CD4-positive, alpha-beta T cell (primary cell): ENCODE measurements around the gene CPXM1. TPM values are rescaled to one million over a fixed set of nuclear protein-coding genes. Genes with fewer than 3 reads are reported as not detected.

Experiments
- ATAC-seq: fragments of 200-7000 bp; cut with Tn5 transposase; one replicate; pipeline ENCODE4 v1.10.0; 2022; ENCODE audit warnings: mild to moderate bottlenecking; ENCODE audit not compliant: poor library complexity
- CTCF ChIA-PET: fragments of 350-600 bp; sonication (Branson Sonifier 250); formaldehyde crosslinking; loops from one replicate; lab custom pipeline; 2021; ENCODE audit warnings: antibody characterized with exemption, inconsistent platforms; lab: Charles Lee
- POLR2A ChIA-PET: fragments of 350-600 bp; sonication (Branson Sonifier 250); formaldehyde crosslinking; loops from one replicate; lab custom pipeline; 2021; ENCODE audit warnings: antibody characterized with exemption, inconsistent platforms; lab: Charles Lee
- DNase-seq, 14 experiments: peaks; one replicate each; pipeline ENCODE4 v3.0.0-alpha.2; 2013 to 2020; ENCODE audit warnings: mixed read lengths in 2 of 14
- H3K27ac ChIP-seq, 2 donors: one replicate each; pipeline versions ENCODE4 v1.5.1 to v1.7.0; 2013; ENCODE audit warnings: low read length in 2 of 2, low read depth in 1 of 2, mild to moderate bottlenecking in 1 of 2
- H3K27me3 ChIP-seq, 2 experiments: 1 replicate in 1 of 2; 2 replicates in 1 of 2; pipeline versions ENCODE4 v1.6.1 to v1.7.0; 2013; ENCODE audit warnings: low read length in 2 of 2, control low read depth in 1 of 2, mild to moderate bottlenecking in 1 of 2, moderate library complexity in 1 of 2; ENCODE audit not compliant: insufficient read depth in 2 of 2, control insufficient read depth in 1 of 2
- H3K36me3 ChIP-seq: one replicate; pipeline ENCODE4 v1.6.1; 2013; ENCODE audit warnings: low read length, control low read depth; ENCODE audit not compliant: insufficient read depth
- H3K4me1 ChIP-seq: one replicate; pipeline ENCODE4 v1.6.1; 2013; ENCODE audit warnings: low read length, control low read depth; ENCODE audit not compliant: insufficient read depth
- H3K4me3 ChIP-seq: one replicate; pipeline ENCODE4 v1.5.1; 2013; ENCODE audit warnings: mild to moderate bottlenecking, low read length, moderate library complexity
- H3K9me3 ChIP-seq, 2 experiments: 1 replicate in 1 of 2; 2 replicates in 1 of 2; pipeline versions ENCODE4 v1.6.1 to v1.7.0; 2013; ENCODE audit warnings: low read length in 2 of 2, mild to moderate bottlenecking in 2 of 2, control low read depth in 1 of 2, moderate library complexity in 1 of 2; ENCODE audit not compliant: control insufficient read depth in 1 of 2, insufficient read depth in 1 of 2
- H3K27ac Mint-ChIP-seq: one replicate; pipeline ENCODE4 v1.8.0; 2020; ENCODE audit warnings: mixed read lengths
- H3K27me3 Mint-ChIP-seq: one replicate; pipeline ENCODE4 v1.8.0; 2021; ENCODE audit warnings: mixed read lengths
- H3K36me3 Mint-ChIP-seq: one replicate; pipeline ENCODE4 v1.8.0; 2021; ENCODE audit warnings: low read depth, mixed read lengths
- H3K4me1 Mint-ChIP-seq: one replicate; pipeline ENCODE4 v1.8.0; 2021; ENCODE audit warnings: low read depth, mixed read lengths
- H3K4me3 Mint-ChIP-seq: one replicate; pipeline ENCODE4 v1.8.0; 2020; ENCODE audit warnings: mild to moderate bottlenecking, mixed read lengths
- H3K9me3 Mint-ChIP-seq: one replicate; pipeline ENCODE4 v1.8.0; 2020; ENCODE audit warnings: mixed read lengths
- CTCF ChIP-seq: fragments of 200-600 bp; IDR thresholded peaks from one replicate; pipeline ENCODE4 v1.8.0; 2022; ENCODE audit warnings: antibody characterized with exemption, mild to moderate bottlenecking
- intact Hi-C, 2 experiments: fragments of 100-400 bp; cut with DNase I in 1 of 2; cut with micrococcal nuclease in 1 of 2; formaldehyde crosslinking; loops; one replicate each; pipeline versions ENCODE4 v1.15.1 to v1.9.0; 2023 to 2025; cut with DNase I, micrococcal nuclease
- total RNA-seq, 174 experiments: library from RNA in 2 of 174; stranded (reverse) in 2 of 174; gene quantifications; one replicate each; pipeline ENCODE4 v1.2.3 and lab custom pipeline; 2021 to 2026

The CPXM1 gene
- total RNA-seq, 2 experiments from 2014 or later: not detected

GRCh38 chr20:2759603-2760296 lies 40.7 kb downstream of the CPXM1 start:
- no peak for TF ChIP-seq CTCF
- H3K4me1 ChIP-seq: peaks cover 5% of the 10 kb centered on the region
- Mint-ChIP-seq H3K4me1 (no peaks in the 10 kb centered on the region), H3K36me3 (no peaks in the 10 kb centered on the region), H3K4me3 (no peak overlapping the region), H3K9me3 (no peaks in the 10 kb centered on the region), H3K27me3 (peaks cover 28% of the 10 kb centered on the region), H3K27ac (no peak overlapping the region)
- H3K36me3 ChIP-seq: no peaks in the 10 kb centered on the region
- no peak overlapping the region for H3K4me3 ChIP-seq
- H3K27me3 ChIP-seq: peaks cover 7 to 16% of the 10 kb centered on the region in 2 experiments
- ChIA-PET POLR2A (interaction anchor here (1.2 kb wide), 1 partner anchor 96 kb away, joined by 3 read pairs; the partner anchor contains the start of gene IDH3B), CTCF (no interaction called here)
- no peak for ATAC-seq
- intact Hi-C loops: no loop called here
- no peak overlapping the region for H3K27ac ChIP-seq
- no peak for DNase-seq
- H3K9me3 ChIP-seq: no peaks in the 10 kb centered on the region

- intact Hi-C loops: no loop called here
- Mint-ChIP-seq H3K27ac (no peak overlapping the region), H3K36me3 (no peaks in the 10 kb centered on the region), H3K9me3 (no peaks in the 10 kb centered on the region), H3K4me1 (no peaks in the 10 kb centered on the region), H3K4me3 (no peak overlapping the region), H3K27me3 (peaks cover 28% of the 10 kb centered on the region)
- Histone ChIP-seq H3K36me3 (no peaks in the 10 kb centered on the region), H3K27ac (no peak overlapping the region), H3K9me3 (no peaks in the 10 kb centered on the region), H3K4me3 (no peak overlapping the region), H3K4me1 (peaks cover 5% of the 10 kb centered on the region), H3K27me3 (peaks cover 11 to 16% of the 10 kb centered on the region in 2 experiments)
- TF ChIP-seq CTCF: no peak
- ChIA-PET CTCF (no interaction called here), POLR2A (interaction anchor here (1.2 kb wide), 1 partner anchor 95 kb away, joined by 3 read pairs; the partner anchor contains the start of gene IDH3B)
- DNase-seq (no peak), ATAC-seq (no peak)
These were observed 41.3 kb downstream of the CPXM1 start for GRCh38 chr20:2759143-2759542.

GRCh38 chr20:2757969-2758368 lies 42.5 kb downstream of the CPXM1 start:
- Mint-ChIP-seq H3K27me3 (peaks cover 33% of the 10 kb centered on the region), H3K4me1 (peaks cover 9% of the 10 kb centered on the region), H3K27ac (no peak overlapping the region), H3K4me3 (no peak overlapping the region), H3K9me3 (no peaks in the 10 kb centered on the region), H3K36me3 (no peaks in the 10 kb centered on the region)
- CTCF ChIA-PET: no interaction called here
- DNase-seq: no peak
- no peak overlapping the region for H3K27ac ChIP-seq
- no peak overlapping the region for H3K4me3 ChIP-seq
- intact Hi-C loops: no loop called here
- no peaks in the 10 kb centered on the region for H3K36me3 ChIP-seq
- peaks cover 13 to 16% of the 10 kb centered on the region in 2 experiments for H3K27me3 ChIP-seq
- POLR2A ChIA-PET: interaction anchor here (0.6 kb wide), 1 partner anchor 44 kb away, joined by 3 read pairs; no protein-coding TSS in a partner anchor
- TF ChIP-seq CTCF: no peak
- no peaks in the 10 kb centered on the region for H3K9me3 ChIP-seq
- H3K4me1 ChIP-seq: peaks cover 13% of the 10 kb centered on the region
- ATAC-seq: no peak
